Upper lobe of right lung (tissue), 1 donor: ENCODE measurements around the gene NAA50. TPM values are rescaled to one million over a fixed set of nuclear protein-coding genes. Genes with fewer than 3 reads are reported as not detected.

ENCODE experiments used
- ATAC-seq: fragments of 200-7000 bp; cut with Tn5 transposase; one replicate; pipeline ENCODE4 v1.9.1; 2020; ENCODE audit warnings: mild to moderate bottlenecking, moderate library complexity
- DNase-seq: peaks from one replicate; pipeline ENCODE4 v3.0.0-alpha.2; 2020
- H3K27ac ChIP-seq: fragments of 200-600 bp; one replicate; pipeline ENCODE4 v1.8.0; 2022
- H3K27me3 ChIP-seq: fragments of 200-600 bp; one replicate; pipeline ENCODE4 v1.8.0; 2022; ENCODE audit warnings: mild to moderate bottlenecking
- H3K36me3 ChIP-seq: fragments of 200-600 bp; one replicate; pipeline ENCODE4 v1.8.0; 2022
- H3K4me1 ChIP-seq: fragments of 200-600 bp; one replicate; pipeline ENCODE4 v1.8.0; 2022
- H3K4me3 ChIP-seq: fragments of 200-600 bp; one replicate; pipeline ENCODE4 v1.8.0; 2022; ENCODE audit warnings: mild to moderate bottlenecking
- H3K9me3 ChIP-seq: fragments of 200-600 bp; one replicate; pipeline ENCODE4 v1.8.0; 2022
- intact Hi-C: fragments of 100-400 bp; cut with DNase I; formaldehyde crosslinking; loops from one replicate; pipeline ENCODE4 v1.11.0; 2022
- total RNA-seq: library from RNA; stranded (reverse); fragmentation: NEBNext Ultra II Directional; extraction: Animal tissue kit (Norgen Biotek cat#: 25700); gene quantifications from one replicate; pipeline ENCODE4 v1.2.1, GENCODE V29; 2021
- TF ChIP-seq, protein P1 (sequence below): fragments of 200-600 bp; IDR thresholded peaks from one replicate; pipeline ENCODE4 v1.8.0; 2022; ENCODE audit warnings: antibody characterized with exemption
- donor health status: DM: no; HTN: yes; CAD: no; lungs with severe emphysema.

NAA50 gene
- total RNA-seq, 1 donor from 2014 or later: 90.0 TPM

DNA sequence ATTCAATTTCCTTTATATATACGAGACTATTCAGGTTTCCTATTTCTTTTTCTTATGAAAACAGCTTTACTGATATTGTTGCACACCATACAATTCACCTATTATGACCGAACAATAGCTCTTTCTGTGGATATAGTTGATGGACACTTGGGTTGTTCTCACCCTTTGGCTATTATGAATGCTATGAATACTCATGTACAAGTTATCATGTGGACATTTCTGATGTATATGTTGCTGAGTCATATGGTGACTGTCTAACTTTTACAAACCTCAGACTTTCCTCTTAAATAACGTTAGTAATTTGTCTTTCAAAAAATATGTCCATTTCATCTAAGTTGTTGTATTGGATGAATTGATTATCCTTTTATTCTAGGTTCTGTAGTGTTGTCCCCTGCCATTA lies 33.9 kb downstream of the NAA50 start:
- Histone ChIP-seq H3K27ac (no peak overlapping the region), H3K4me3 (no peak overlapping the region), H3K36me3 (no peaks in the 10 kb centered on the region), H3K4me1 (no peaks in the 10 kb centered on the region), H3K9me3 (no peaks in the 10 kb centered on the region), H3K27me3 (no peaks in the 10 kb centered on the region)
- TF ChIP-seq, protein P1, sequence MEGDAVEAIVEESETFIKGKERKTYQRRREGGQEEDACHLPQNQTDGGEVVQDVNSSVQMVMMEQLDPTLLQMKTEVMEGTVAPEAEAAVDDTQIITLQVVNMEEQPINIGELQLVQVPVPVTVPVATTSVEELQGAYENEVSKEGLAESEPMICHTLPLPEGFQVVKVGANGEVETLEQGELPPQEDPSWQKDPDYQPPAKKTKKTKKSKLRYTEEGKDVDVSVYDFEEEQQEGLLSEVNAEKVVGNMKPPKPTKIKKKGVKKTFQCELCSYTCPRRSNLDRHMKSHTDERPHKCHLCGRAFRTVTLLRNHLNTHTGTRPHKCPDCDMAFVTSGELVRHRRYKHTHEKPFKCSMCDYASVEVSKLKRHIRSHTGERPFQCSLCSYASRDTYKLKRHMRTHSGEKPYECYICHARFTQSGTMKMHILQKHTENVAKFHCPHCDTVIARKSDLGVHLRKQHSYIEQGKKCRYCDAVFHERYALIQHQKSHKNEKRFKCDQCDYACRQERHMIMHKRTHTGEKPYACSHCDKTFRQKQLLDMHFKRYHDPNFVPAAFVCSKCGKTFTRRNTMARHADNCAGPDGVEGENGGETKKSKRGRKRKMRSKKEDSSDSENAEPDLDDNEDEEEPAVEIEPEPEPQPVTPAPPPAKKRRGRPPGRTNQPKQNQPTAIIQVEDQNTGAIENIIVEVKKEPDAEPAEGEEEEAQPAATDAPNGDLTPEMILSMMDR: no peak
- intact Hi-C loops: no loop called here
- ATAC-seq (no peak), DNase-seq (no peak)

GRCh38 chr3:113707835-113708234 lies 38.2 kb downstream of the NAA50 start:
- no peaks in the 10 kb centered on the region for H3K36me3 ChIP-seq
- ATAC-seq (no peak), DNase-seq (no peak)
- no peak overlapping the region for H3K27ac ChIP-seq
- H3K4me1 ChIP-seq: no peaks in the 10 kb centered on the region
- H3K27me3 ChIP-seq: no peaks in the 10 kb centered on the region
- no peaks in the 10 kb centered on the region for H3K9me3 ChIP-seq
- TF ChIP-seq, protein P1: no peak
- intact Hi-C loops: no loop called here
- H3K4me3 ChIP-seq: no peak overlapping the region

DNA sequence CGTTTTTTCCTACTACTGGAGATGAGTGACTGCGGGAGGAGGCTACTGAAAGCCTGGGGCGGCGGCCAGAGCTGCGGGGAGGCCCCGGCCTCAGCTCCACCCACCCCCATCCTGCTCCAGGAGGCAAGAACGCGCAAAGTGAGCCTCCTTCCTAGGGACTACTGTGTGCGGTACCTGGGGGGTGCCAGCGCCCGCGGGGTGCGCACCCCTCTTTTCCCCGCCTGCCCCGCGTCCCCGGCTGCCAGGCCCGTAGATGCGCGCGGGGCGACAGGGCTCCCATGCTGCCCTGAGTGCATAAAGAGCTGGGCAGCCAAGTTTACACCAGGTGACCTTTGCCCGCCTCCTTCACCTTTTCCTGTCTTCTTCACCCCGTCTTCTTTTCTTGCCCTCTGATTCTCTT lies 47.1 kb downstream of the NAA50 start:
- H3K4me1 ChIP-seq: peaks cover 29% of the 10 kb centered on the region
- H3K9me3 ChIP-seq: no peaks in the 10 kb centered on the region
- no peak for DNase-seq
- no peak overlapping the region for H3K27ac ChIP-seq
- no peaks in the 10 kb centered on the region for H3K27me3 ChIP-seq
- no peak for ATAC-seq
- no peaks in the 10 kb centered on the region for H3K36me3 ChIP-seq
- TF ChIP-seq, protein P1: no peak
- intact Hi-C loops: no loop called here
- peak overlapping the region; percentile 39 for H3K4me3 ChIP-seq

DNA sequence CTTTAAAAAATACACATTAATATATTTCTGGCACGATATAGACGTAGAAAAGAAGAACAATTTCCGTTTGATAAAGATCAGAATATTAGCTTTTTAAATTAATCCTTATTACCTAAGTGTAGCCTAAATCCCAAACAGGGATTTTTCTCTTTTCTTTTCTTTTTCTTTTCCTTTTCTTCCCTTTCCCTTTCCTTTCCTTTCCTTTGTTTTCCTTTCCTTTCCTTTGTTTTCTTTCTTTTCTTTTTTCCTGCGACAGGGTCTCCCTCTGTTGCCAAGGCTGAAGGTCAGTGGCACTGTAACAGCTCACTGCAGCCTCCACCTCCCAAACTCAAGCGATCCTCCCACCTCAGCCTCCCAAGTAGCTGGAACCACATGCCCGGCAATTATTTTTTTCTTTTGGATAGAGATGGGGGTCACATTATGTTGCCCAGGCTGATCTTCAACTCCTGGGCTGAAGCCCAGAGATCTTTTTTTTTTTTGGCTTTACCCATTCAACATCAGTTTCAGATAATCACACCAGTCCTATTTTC lies 47.8 kb downstream of the NAA50 start:
- H3K27me3 ChIP-seq: no peaks in the 10 kb centered on the region
- TF ChIP-seq, protein P1: no peak

GRCh38 chr3:113697500-113698090 lies 48.5 kb downstream of the NAA50 start:
- TF ChIP-seq, protein P1: no peak
- H3K9me3 ChIP-seq: no peaks in the 10 kb centered on the region
- no peaks in the 10 kb centered on the region for H3K27me3 ChIP-seq
- DNase-seq: no peak
- peak overlapping the region; percentile 98 for H3K27ac ChIP-seq
- H3K4me1 ChIP-seq: peaks cover 29% of the 10 kb centered on the region
- intact Hi-C loops: no loop called here
- peak overlapping the region; percentile 65 for H3K4me3 ChIP-seq
- H3K36me3 ChIP-seq: no peaks in the 10 kb centered on the region
- ATAC-seq: no peak

More for the DNA sequence above, 47.8 kb downstream of the NAA50 start:
- Histone ChIP-seq H3K36me3 (no peaks in the 10 kb centered on the region), H3K4me3 (no peak overlapping the region), H3K4me1 (peaks cover 29% of the 10 kb centered on the region), H3K9me3 (no peaks in the 10 kb centered on the region), H3K27ac (no peak overlapping the region)
- ATAC-seq (no peak), DNase-seq (no peak)
- intact Hi-C loops: no loop called here
